SKM-1 (cell line): Measurements from ENCODE around the gene KRTAP1-4.
"Not testable (repeated sequence)": the region's sequence is repeated elsewhere in the genome, so short reads cannot be mapped to it uniquely, and the experiment has no call there.

ENCODE experiments used
- DNase-seq: peaks from one replicate; lab custom pipeline; 2025; ENCODE audit not compliant: unreplicated experiment; lab: John Stamatoyannopoulos, UW

KRTAP1-4 gene

GRCh38 chr17:41008811-41009210 lies 21.2 kb downstream of the KRTAP1-4 start, which contains the start of gene KRTAP3-1:
Gene KRTAP3-1, minus strand, starts transcription at chr17:41009128. Its CDS starts 54 bp downstream, at chr17:41009074.
- DNase-seq: no peak

- DNase-seq: no peak
These were observed 25.6 kb downstream of the KRTAP1-4 start for GRCh38 chr17:41004397-41004796.

DNA sequence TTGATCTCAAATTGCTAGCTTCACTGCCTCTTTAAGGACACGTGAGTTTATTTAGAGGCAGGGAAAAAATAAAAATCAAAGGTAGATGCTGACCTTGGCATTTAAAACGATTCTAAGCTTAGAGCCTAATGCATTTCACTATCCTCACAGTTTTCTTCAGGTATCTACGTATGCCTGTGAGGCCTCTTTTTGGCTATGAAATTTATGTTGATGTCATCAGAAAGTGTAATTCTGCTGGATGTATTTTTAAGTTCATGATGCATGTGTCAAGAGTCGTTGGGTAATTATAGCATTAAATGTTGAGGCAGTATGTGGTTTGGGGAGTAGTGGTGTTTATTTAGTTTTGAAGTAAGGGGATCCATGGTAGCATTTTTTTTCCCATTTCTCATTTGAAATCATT lies 26.1 kb downstream of the KRTAP1-4 start:
- no peak for DNase-seq

DNA sequence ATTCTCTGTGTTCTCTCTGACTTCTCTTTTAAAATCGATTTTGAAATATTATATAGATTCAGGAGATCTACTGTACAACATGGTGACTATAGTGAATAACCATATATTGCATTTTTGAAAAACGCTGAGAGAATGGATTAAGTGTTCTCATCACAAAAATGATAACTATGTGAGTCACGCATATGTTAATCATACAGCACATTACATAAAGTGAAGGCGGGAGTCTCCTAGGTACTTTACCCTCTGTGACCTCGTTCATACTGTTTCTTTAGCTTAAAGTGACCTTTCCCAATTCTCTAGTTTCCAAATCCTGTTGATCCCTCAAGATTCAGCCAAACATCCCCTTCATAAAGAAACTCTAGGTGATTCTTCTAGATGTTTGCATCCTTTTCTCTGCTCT lies 27.2 kb downstream of the KRTAP1-4 start:
- no peak for DNase-seq

- no peak for DNase-seq
These were observed 28.2 kb downstream of the KRTAP1-4 start for GRCh38 chr17:41001795-41002194.

GRCh38 chr17:40999563-40999962 lies 30.4 kb downstream of the KRTAP1-4 start, which contains the start of gene KRTAP3-2:
Gene KRTAP3-2, minus strand, starts transcription at chr17:40999906. Its CDS starts 53 bp downstream, at chr17:40999853.
- DNase-seq: not testable (repeated sequence)

DNA sequence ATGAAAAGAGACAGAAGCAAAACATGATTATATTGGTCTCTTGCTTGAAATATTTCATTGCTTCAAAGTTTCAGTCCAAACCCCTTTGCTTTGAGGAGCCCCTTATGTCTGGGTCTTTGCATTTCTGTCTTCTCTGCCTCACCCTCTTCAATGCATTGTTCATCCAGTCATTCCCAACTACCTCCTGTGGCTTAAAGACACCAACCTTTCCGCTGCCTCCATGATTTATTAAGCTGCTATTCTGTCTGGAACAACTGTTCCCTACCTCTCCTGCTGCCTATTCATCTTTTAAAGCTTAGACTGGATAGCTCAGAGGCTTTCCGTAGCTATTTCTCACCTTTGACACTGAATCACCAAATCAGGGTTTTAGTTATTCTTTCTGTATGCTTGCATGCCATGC lies 32.6 kb downstream of the KRTAP1-4 start:
- DNase-seq: no peak

DNA sequence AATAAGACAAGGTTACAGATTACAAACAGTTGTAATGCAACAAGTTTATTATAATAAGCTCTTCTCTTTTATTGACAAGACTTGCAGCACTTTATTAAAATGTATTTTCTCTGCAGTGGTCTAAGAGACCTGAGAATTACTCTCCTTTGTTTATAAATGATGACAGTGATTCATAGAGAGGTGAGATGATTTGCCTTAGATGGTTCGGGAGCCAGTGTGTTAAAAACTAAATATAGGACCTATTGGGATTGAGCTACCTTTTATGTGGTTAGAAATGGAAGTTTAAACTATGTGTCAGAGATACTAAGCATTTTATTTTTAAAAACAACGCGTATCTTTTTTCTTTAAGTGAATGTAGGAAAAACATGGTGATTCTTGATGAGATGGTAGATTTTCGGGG lies 33.2 kb downstream of the KRTAP1-4 start:
- DNase-seq: no peak

DNA sequence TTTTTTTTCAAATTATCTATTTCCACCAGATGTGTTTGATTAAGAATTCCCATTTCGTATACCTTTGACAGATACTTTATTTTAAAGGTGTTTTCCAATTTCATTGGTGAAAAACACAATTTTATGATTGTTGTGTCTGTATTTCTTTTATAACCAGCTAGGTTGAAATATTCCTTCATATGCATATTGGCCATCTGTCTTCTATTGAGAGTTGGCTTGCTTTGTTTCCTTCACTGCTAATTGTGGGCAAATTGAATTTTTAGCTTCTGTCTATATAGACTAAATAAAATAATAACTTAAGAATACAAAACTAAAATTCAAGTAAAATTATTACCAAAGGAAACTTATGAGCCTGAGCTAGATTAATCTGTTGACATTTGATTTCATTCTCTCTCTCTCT lies 34.9 kb downstream of the KRTAP1-4 start:
- DNase-seq: no peak

DNA sequence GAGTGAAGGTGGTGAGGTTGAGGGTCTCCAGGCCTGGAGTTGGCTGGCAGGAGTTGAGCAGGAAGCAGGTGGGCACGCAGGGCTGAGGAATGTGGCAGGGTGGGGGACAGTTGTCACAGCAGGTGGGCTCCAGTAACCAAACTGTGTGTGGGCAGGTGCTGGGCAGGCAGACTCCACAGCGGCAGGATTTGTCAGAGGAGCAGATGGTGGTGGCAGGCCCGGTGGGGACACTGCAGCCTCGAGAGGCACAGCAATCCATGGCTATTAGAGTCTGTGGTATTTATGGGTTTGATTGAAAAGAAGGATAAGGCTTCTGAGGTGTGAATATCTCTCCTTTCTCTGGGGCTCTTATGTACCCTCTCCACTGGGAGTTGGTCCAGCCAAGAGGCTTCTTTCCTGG lies 36.2 kb downstream of the KRTAP1-4 start, which contains the start of gene KRTAP3-3:
TSS of gene KRTAP3-3 (minus strand) at position 326 of the 400 bp plus-strand sequence. CDS start at position 259, 67 bp downstream.
- no peak for DNase-seq

DNA sequence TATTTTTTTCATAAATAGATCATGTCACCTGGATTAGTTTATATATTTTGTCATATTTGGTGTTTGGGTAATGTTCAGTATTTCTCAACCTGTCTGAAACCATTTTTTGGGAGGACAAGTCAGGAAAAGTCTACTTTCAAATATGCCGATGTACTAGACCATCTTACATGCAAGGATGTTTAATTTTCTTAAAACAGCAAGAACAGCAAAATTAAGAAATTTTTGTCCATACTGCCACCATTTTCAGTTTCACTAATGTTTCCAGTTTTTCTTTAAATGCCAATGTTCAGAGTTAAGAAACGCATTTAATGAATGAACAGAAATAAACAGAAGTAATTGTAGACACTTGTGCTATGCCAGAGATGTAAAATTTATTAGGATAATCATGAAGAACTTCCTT lies 36.9 kb downstream of the KRTAP1-4 start:
- DNase-seq: no peak

DNA sequence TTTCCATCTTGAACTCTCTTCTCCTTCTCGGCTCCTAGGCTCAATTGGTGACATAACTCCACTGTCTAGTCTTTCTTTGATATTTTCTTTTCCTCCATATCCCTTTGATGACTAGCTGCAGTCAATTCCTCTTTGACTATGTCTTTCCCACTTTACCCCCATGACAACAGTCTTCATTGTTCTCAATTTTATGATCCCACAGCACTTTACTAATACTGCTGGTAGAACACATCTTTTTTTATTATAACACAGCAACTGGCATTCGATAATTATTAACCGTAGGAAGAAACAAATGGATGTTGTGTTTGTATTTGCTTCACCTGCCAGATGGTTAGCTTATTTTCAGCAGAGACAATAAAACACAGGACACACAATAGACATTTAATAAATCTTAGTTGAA lies 37.3 kb downstream of the KRTAP1-4 start:
- DNase-seq: no peak

DNA sequence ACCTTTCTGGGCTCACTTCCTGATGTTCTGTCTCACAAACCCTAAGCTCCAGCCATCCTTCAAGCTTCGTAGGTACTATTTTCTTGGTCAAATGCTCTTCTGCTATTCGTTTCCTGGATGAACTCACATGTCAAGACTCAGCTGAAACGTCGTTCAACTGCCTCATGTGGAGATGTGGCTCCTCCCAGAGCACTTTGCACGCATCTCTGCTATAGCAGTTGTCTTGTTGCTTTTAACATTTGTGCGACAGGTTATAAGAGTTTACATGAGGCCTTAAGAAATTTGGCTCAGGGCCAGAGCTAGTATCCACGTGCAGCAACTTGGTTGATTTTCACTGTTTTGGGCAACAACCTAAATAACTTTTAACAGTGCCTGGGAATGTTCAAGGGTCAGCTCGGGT lies 43.1 kb downstream of the KRTAP1-4 start:
- DNase-seq: no peak

DNA sequence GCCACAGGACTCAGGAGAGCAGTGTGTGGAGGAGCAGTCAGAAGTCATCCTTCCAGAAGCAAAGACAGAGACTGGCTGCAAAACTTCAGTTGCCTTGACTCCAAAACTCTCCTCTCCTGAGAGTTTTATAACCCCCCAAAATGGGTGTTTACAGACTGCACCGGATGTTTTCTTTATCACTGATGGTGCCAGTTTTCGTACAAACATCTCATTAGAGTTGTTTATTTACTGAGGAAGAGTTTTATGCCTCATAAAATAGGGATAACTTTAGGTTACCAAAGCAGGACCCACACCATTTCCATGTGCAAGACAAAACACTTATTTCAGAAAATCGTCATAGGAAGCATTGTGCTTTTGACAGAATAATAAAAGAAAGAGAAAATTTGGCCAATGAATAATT lies 45.8 kb downstream of the KRTAP1-4 start, which contains the start of gene KRT40:
TSS of gene KRT40 (minus strand) at position 101 of the 400 bp plus-strand sequence. CDS start at position 48, 53 bp downstream.
- no peak for DNase-seq

GRCh38 chr17:40981115-40981514 lies 48.9 kb downstream of the KRTAP1-4 start:
- DNase-seq: no peak

- DNase-seq: no peak
These were observed 49.4 kb downstream of the KRTAP1-4 start for GRCh38 chr17:40980596-40980995.

GRCh38 chr17:40980117-40980516 lies 49.9 kb downstream of the KRTAP1-4 start:
- DNase-seq: no peak
